Fibroblast of pulmonary artery (primary cell): ENCODE data around the gene FXYD1.

Experiments
- DNase-seq: peaks from one replicate; pipeline ENCODE4 v3.0.0-alpha.2; 2010; ENCODE audit warnings: low read depth
- H3K4me3 ChIP-seq: replicated peaks from 2 replicates; pipeline ENCODE4 v1.5.1; 2011; ENCODE audit warnings: low read depth, mild to moderate bottlenecking, control low read depth, low read length, moderate library complexity
- CTCF ChIP-seq: IDR thresholded peaks from 2 replicates; pipeline ENCODE4 v1.5.1; 2011; ENCODE audit warnings: mild to moderate bottlenecking, control low read depth, low read length, inconsistent platforms; ENCODE audit errors: missing control alignments

Gene FXYD1

GRCh38 chr19:35159606-35160005, 21.0 kb downstream of the FXYD1 start:
- no peak overlapping the region for H3K4me3 ChIP-seq
- DNase-seq: no peak
- TF ChIP-seq CTCF: no peak

- H3K4me3 ChIP-seq: no peak overlapping the region
- no peak for DNase-seq
Measured at GRCh38 chr19:35160629-35161433, 22.2 kb downstream of the FXYD1 start.

GRCh38 chr19:35161434-35161743, 22.8 kb downstream of the FXYD1 start:
- H3K4me3 ChIP-seq: no peak overlapping the region
- no peak for TF ChIP-seq CTCF
- no peak for DNase-seq

More at GRCh38 chr19:35160629-35161433, 22.2 kb downstream of the FXYD1 start:
- TF ChIP-seq CTCF: no peak

GRCh38 chr19:35162471-35163326, 24.1 kb downstream of the FXYD1 start:
- TF ChIP-seq CTCF: no peak
- no peak for DNase-seq
- H3K4me3 ChIP-seq: no peak overlapping the region

- no peak for TF ChIP-seq CTCF
- no peak for DNase-seq
- no peak overlapping the region for H3K4me3 ChIP-seq
Measured at GRCh38 chr19:35164418-35164817, 25.8 kb downstream of the FXYD1 start.

- no peak overlapping the region for H3K4me3 ChIP-seq
- DNase-seq: no peak
- no peak for TF ChIP-seq CTCF
Measured at GRCh38 chr19:35165200-35166058, 26.8 kb downstream of the FXYD1 start.
